BLaER1 (cell line): ENCODE measurements around the gene ZNF205.
A peak's percentile ranks its signal among the peaks of the same experiment; 100 is the strongest.

Experiments
- H3K27ac ChIP-seq: shearing (Covaris generic); formaldehyde crosslinking; 2 replicates; pipeline ENCODE4 v1.8.1; 2022
- H3K27me3 ChIP-seq: shearing (Covaris generic); formaldehyde crosslinking; 2 replicates; pipeline ENCODE4 v1.8.1; 2022
- H3K36me3 ChIP-seq: shearing (Covaris generic); formaldehyde crosslinking; 2 replicates; pipeline ENCODE4 v1.8.1; 2022
- H3K4me1 ChIP-seq: shearing (Covaris generic); formaldehyde crosslinking; 2 replicates; pipeline ENCODE4 v1.8.1; 2022
- H3K4me2 ChIP-seq: shearing (Covaris generic); formaldehyde crosslinking; 2 replicates; pipeline ENCODE4 v1.8.1; 2022
- H3K4me3 ChIP-seq: shearing (Covaris generic); formaldehyde crosslinking; 2 replicates; pipeline ENCODE4 v1.8.1; 2022
- H3K9ac ChIP-seq: shearing (Covaris generic); formaldehyde crosslinking; 2 replicates; pipeline ENCODE4 v1.8.1; 2022
- H3K9me3 ChIP-seq: shearing (Covaris generic); formaldehyde crosslinking; 2 replicates; pipeline ENCODE4 v1.8.1; 2022
- H4K20me1 ChIP-seq: shearing (Covaris generic); formaldehyde crosslinking; 2 replicates; pipeline ENCODE4 v1.8.1; 2022
- Cebpa-rat ChIP-seq: shearing (Covaris generic); IDR thresholded peaks from 2 replicates; pipeline ENCODE4 v1.8.1; 2022

ZNF205 gene

DNA sequence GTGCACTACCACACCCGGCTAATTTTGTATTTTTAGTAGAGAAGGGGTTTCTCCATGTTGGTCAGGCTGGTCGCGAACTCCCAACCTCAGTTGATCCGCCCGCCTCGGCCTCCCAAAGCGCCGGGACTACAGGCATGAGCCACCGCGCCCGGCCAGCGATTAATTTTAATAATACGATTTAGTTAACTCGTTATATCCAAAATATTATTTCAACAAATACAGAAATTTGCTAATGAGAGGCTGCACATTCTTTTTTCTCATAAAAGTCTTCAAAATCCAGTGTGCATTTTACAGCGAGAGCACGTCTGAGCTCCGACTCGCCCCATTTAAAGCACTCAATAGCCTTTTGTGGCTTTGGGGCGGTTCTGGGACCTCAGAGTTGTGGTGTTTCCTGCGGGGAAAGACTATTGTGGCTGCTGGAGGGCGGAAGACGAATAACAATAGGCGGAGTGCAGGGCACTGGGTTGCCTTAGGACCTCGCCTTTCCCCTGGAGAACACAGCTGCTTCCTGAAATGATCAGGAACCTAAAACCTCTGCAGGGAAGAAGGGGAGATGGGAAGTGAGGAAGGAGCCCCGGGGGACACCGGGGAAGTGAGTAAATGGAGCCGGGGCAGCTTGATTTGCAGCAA lies 10.4 kb upstream of the ZNF205 start:
- no peaks in the 10 kb centered on the region for H3K27me3 ChIP-seq
- peak overlapping the region; percentile 55 for H3K4me3 ChIP-seq
- H4K20me1 ChIP-seq, result no peaks in the 10 kb centered on the region
- peak overlapping the region; percentile 73 for H3K9ac ChIP-seq
- H3K4me2 ChIP-seq, result peak overlapping the region; percentile 84
- no peak for TF ChIP-seq Cebpa-rat
- H3K27ac ChIP-seq, result peak overlapping the region; percentile 82
- no peaks in the 10 kb centered on the region for H3K9me3 ChIP-seq
- H3K36me3 ChIP-seq, result no peaks in the 10 kb centered on the region
- peaks cover 85% of the 10 kb centered on the region for H3K4me1 ChIP-seq

DNA sequence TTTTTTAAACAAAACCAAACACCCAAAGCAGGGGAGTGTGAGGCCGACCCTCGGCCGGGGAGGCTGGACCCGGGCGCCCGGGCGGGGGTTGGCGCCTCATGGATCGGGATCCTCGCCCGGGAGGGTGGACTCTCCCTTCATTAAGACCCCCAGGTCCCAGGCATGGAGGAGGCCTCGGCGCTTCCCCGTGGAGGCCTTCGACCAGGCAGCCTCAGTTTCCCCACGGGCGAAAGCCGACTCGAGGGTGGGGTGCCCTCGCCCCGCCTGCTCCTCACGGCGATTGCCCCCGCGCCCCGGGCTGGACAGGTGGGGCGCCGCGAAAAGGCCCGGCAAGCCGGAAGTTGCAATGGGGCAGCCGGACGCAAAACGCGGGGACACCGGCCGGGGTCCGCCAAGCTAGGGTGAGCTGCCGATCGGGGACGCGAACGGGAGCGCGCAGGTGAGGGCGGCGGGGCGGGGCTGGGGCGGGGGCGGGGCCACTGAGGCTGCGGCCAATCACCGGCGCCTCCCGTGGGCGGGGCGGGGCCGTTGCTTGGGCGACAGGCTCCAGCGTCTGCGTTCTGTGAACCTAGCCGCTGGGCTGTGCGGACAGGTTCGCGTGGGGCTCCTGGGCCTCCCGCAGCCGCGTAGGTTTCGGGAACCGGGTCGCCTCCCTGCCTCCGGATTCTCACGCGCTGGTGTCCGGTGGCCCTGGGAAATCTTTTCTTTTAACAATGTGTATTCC lies 6.0 kb upstream of the ZNF205 start:
- Histone ChIP-seq H3K4me2 (peak overlapping the region; percentile 96), H4K20me1 (no peaks in the 10 kb centered on the region), H3K4me1 (peaks cover 52% of the 10 kb centered on the region), H3K36me3 (no peaks in the 10 kb centered on the region), H3K9ac (peak overlapping the region; percentile 83), H3K27me3 (peaks cover 8% of the 10 kb centered on the region), H3K4me3 (peak overlapping the region; percentile 74), H3K9me3 (no peaks in the 10 kb centered on the region), H3K27ac (peak overlapping the region; percentile 88)
- TF ChIP-seq Cebpa-rat, result no peak

DNA sequence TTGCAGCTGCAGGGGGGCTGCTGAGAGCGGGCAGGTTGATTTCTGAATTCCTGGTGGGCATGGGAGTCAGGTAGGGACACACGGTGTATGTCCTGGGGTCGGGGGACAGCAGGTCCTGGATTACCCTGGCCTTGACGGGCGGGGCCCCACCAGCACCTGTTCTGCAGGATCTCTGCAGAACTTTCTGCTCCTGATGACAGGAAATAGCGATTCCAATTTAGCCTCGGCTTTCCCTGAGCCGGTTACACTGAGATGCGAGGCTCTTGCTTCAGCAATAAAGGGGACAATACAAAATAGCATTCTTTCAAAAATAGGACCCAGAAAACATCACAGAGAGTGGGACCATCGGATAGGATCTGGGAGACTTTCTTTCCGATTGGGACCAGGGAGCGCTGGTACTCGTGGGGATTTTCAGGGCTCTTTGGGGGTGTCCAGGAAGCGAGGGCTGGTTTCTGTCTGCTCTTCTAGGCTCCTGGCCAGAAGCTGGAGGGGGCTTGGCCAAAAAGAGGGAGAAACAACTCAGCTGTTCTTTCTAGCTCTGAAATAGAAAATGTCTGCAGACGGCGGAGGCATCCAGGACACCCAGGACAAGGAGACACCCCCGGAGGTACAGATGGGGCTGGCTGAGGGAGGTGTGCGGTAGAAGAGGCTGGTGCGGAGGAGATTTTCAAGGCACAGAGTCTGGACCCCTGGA lies 642 bp downstream of the ZNF205 start:
- H3K4me1 ChIP-seq, result no peaks in the 10 kb centered on the region
- no peak overlapping the region for H3K27ac ChIP-seq
- H3K4me2 ChIP-seq, result no peak overlapping the region
- H4K20me1 ChIP-seq, result no peaks in the 10 kb centered on the region
- H3K27me3 ChIP-seq, result peaks cover 52% of the 10 kb centered on the region
- no peak overlapping the region for H3K9ac ChIP-seq
- no peak overlapping the region for H3K4me3 ChIP-seq
- H3K9me3 ChIP-seq, result no peaks in the 10 kb centered on the region
- H3K36me3 ChIP-seq, result no peaks in the 10 kb centered on the region
- no peak for TF ChIP-seq Cebpa-rat

DNA sequence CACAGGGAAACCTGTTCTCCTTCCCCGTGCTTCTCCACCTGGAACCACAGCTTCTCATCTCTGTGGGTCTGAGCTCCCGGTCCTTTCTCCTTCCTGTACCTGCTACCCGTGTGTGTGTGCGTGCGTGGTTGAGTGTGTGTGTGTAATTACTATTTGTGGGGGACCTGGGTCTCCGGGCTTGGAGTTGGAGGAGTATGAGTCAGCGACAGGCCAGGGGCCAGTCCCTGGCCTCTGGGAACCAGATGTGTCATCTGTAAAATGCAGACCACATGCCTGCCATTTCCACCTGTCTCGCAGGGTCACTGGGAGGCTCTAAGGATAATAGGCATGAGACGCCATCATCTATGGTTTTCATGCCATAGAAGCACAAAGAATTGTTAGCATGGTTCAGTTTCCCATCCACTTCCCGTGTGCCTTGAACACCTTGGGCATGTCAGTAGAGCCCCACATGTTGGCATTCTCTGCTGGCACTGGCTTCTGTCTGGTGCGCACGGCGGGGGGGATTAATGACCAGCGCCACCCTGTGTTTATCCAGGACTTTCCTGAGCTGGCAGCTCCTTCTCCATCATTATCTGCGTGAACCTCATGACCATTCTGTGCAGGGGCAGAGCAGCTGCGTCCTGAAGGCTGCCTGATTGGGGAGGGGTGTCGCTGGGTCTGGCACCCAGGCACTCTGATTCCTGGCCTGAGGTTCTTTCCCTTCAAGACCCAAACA lies 1.5 kb downstream of the ZNF205 start:
- Histone ChIP-seq H3K4me3 (no peak overlapping the region), H3K4me1 (no peaks in the 10 kb centered on the region), H3K27me3 (peaks cover 52% of the 10 kb centered on the region), H4K20me1 (no peaks in the 10 kb centered on the region), H3K27ac (no peak overlapping the region), H3K9me3 (no peaks in the 10 kb centered on the region), H3K4me2 (no peak overlapping the region), H3K36me3 (no peaks in the 10 kb centered on the region), H3K9ac (no peak overlapping the region)
- no peak for TF ChIP-seq Cebpa-rat

DNA sequence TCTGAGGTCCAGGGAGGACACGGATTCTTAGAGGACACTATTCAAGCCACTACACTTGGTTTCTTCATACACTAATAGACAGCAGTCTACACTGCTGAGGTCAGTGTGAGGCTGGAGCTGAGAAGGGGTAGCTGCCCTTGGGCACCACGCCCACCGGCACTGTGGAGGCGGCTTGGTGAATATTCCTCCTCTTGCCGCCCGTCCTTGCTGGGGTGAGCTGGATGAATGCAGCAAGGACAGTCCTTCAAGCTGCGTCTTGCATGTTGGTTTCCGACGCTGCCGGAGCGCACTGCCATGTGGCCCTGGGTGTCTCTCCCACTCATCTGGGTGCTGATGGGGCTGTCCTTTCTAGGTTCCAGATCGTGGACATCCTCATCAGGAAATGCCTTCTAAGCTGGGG lies 2.6 kb downstream of the ZNF205 start:
- Histone ChIP-seq H3K27ac (no peak overlapping the region), H3K4me3 (no peak overlapping the region), H3K27me3 (peaks cover 52% of the 10 kb centered on the region), H4K20me1 (no peaks in the 10 kb centered on the region), H3K9ac (no peak overlapping the region), H3K4me2 (no peak overlapping the region), H3K4me1 (no peaks in the 10 kb centered on the region), H3K36me3 (no peaks in the 10 kb centered on the region), H3K9me3 (no peaks in the 10 kb centered on the region)
- TF ChIP-seq Cebpa-rat, result no peak

DNA sequence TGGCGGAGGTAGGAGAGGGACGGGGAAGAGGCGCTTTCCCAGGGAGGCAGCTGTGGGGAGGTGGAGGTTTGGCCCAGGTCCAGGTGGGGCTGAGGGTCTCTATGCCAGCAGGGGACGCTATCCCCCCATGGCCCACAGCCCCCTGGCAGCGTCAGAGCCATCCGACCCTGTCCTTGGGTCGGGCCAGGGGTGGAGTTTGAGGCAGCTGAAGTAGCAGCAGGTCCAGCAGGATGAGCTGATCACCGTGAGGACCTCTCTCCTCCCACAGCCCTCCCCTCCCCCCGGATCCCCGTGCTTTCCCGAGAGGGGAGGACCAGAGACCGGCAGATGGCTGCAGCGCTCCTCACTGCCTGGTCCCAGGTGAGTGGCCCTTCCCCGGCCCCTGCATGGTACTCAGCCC lies 3.2 kb downstream of the ZNF205 start:
- Histone ChIP-seq H3K9ac (no peak overlapping the region), H3K9me3 (no peaks in the 10 kb centered on the region), H3K4me3 (no peak overlapping the region), H3K27me3 (peaks cover 52% of the 10 kb centered on the region), H3K4me2 (no peak overlapping the region), H4K20me1 (no peaks in the 10 kb centered on the region), H3K36me3 (no peaks in the 10 kb centered on the region), H3K27ac (no peak overlapping the region), H3K4me1 (no peaks in the 10 kb centered on the region)
- no peak for TF ChIP-seq Cebpa-rat

DNA sequence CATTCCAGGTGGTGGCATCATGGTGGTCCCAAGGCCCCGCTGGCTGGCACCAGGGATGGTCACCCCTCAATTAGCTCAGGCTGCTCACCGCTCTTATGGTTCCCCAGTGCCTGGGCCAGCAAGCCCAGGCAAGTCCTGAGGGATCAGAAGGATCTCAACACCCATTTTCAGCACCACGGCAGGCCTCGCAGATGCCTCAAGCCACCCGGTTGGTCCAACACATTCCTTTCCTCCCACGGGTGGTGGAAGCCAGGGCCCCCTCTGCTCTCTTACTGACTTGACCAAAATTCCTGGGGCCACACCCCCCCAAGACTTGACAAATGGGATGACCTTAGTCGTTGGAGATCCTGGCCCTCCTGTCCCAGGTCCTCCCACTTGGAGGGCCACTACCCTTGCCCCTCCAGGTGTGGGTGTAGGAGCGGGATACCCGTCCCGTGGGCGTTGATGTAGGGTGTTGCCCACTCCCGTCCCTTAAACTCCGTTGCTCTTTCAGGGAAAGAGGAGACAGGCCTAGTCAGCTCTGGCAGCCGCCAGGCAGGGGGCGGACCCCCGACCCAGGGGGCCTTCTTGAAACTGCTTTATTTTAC lies 5.9 kb downstream of the ZNF205 start:
- no peaks in the 10 kb centered on the region for H3K36me3 ChIP-seq

DNA sequence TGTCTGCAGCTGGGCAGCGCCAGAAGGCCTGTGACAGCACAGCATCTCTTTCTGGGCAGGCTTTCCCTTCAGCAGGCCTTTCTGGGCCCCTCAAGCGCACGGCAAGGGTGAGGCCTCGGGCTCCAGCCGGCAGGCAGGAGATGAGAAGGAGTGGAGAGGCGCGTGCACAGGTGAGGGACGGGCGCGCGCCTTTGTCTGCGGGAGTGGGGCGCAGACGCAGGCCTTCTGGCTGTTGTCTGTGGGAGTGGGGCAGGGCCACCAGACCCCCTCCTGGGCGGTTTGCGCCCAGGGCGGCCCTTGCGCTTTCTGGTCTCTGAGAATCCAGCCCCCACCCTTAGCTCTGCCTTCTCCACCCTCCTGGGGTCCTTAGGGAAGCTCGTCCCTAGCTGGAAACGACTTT lies 6.5 kb downstream of the ZNF205 start:
- Histone ChIP-seq H3K27me3 (peaks cover 19% of the 10 kb centered on the region), H3K36me3 (no peaks in the 10 kb centered on the region), H4K20me1 (no peaks in the 10 kb centered on the region), H3K4me3 (no peak overlapping the region), H3K4me1 (peaks cover 25% of the 10 kb centered on the region), H3K4me2 (no peak overlapping the region), H3K27ac (no peak overlapping the region), H3K9ac (no peak overlapping the region), H3K9me3 (no peaks in the 10 kb centered on the region)
- TF ChIP-seq Cebpa-rat, result no peak

More for the DNA sequence above, 5.9 kb downstream of the ZNF205 start:
- Histone ChIP-seq H3K4me3 (no peak overlapping the region), H3K9me3 (no peaks in the 10 kb centered on the region), H3K4me2 (no peak overlapping the region), H4K20me1 (no peaks in the 10 kb centered on the region), H3K27me3 (peaks cover 25% of the 10 kb centered on the region), H3K4me1 (peaks cover 20% of the 10 kb centered on the region), H3K27ac (no peak overlapping the region), H3K9ac (no peak overlapping the region)
- no peak for TF ChIP-seq Cebpa-rat

DNA sequence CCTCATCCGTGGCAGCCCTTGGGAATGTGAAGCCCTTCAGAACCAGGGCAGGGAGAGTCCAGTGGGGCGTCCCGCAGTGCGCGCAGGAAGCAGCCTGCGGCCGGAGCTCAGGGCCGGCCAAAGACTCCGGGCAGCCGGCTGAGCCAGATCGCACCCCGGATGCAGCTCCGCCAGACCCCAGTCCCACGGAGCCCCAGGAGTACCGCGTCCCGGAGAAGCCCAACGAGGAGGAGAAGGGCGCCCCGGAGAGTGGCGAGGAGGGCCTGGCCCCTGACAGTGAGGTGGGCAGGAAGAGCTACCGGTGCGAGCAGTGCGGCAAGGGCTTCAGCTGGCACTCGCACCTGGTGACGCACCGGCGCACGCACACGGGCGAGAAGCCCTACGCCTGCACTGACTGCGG lies 6.9 kb downstream of the ZNF205 start:
- no peaks in the 10 kb centered on the region for H3K36me3 ChIP-seq
- peaks cover 15% of the 10 kb centered on the region for H3K27me3 ChIP-seq
- H3K4me2 ChIP-seq, result no peak overlapping the region
- peaks cover 26% of the 10 kb centered on the region for H3K4me1 ChIP-seq
- no peak overlapping the region for H3K4me3 ChIP-seq
- no peaks in the 10 kb centered on the region for H3K9me3 ChIP-seq
- no peak overlapping the region for H3K27ac ChIP-seq
- no peak for TF ChIP-seq Cebpa-rat
- no peaks in the 10 kb centered on the region for H4K20me1 ChIP-seq
- no peak overlapping the region for H3K9ac ChIP-seq
